AG04450 (cell line): ENCODE measurements around the gene ADGRD1. TPM values are rescaled to one million over a fixed set of nuclear protein-coding genes. Genes with fewer than 3 reads are reported as not detected.

Experiments
- CTCF ChIA-PET: fragments of 300-600, 350-600 bp; formaldehyde crosslinking; extraction: SDS; loops from one replicate; lab custom pipeline; 2022; ENCODE audit warnings: antibody characterized with exemption, inconsistent platforms; lab: Charles Lee
- POLR2A ChIA-PET: fragments of 350-600 bp; formaldehyde crosslinking; extraction: SDS; loops from one replicate; lab custom pipeline; 2021; ENCODE audit warnings: antibody characterized with exemption, inconsistent platforms; lab: Yijun Ruan, JAX
- DNase-seq: peaks from one replicate; pipeline ENCODE4 v3.0.0-alpha.2; 2011; ENCODE audit warnings: low read depth, low spot score
- H3K27ac ChIP-seq: one replicate; pipeline ENCODE4 v1.5.1; 2012; ENCODE audit warnings: low read depth, low read length, control low read depth
- H3K27me3 ChIP-seq: one replicate; pipeline ENCODE4 v1.6.0; 2012; ENCODE audit warnings: low read length; ENCODE audit not compliant: control insufficient read depth, insufficient read depth
- H3K4me3 ChIP-seq: 2 replicates; pipeline ENCODE4 v1.5.1; 2011; ENCODE audit warnings: mild to moderate bottlenecking, low read depth, low read length, control low read depth
- H3K9me3 ChIP-seq: 2 replicates; pipeline ENCODE4 v1.5.1; 2012; ENCODE audit warnings: low read length; ENCODE audit not compliant: control insufficient read depth, insufficient read depth
- CTCF ChIP-seq: IDR thresholded peaks from 2 replicates; pipeline ENCODE4 v1.5.1; 2011; ENCODE audit warnings: low read depth, low read length, control low read depth, inconsistent platforms
- polyA plus RNA-seq: library from polyadenylated mRNA; depleted of rRNA; stranded (reverse); fragments of >200 nt; gene quantifications from 2 replicates; pipeline ENCODE4 v1.2.3, GENCODE V29; 2011

Gene ADGRD1
- polyA plus RNA-seq, 1 experiment = 0.05 TPM

- CTCF ChIA-PET = no interaction called here
- peaks cover 50% of the 10 kb centered on the region for H3K9me3 ChIP-seq
These were observed 168.9 kb downstream of the ADGRD1 start for GRCh38 chr12:131122631-131123030.

GRCh38 chr12:131123817-131124216 lies 170.1 kb downstream of the ADGRD1 start:
- no peak overlapping the region for H3K4me3 ChIP-seq
- peaks cover 55% of the 10 kb centered on the region for H3K9me3 ChIP-seq
- no peak for TF ChIP-seq CTCF
- CTCF ChIA-PET = no interaction called here
- no peaks in the 10 kb centered on the region for H3K27me3 ChIP-seq
- POLR2A ChIA-PET = no interaction called here
- no peak overlapping the region for H3K27ac ChIP-seq
- DNase-seq = no peak

More at GRCh38 chr12:131122631-131123030, 168.9 kb downstream of the ADGRD1 start:
- no peak for TF ChIP-seq CTCF
- DNase-seq = no peak
- H3K27ac ChIP-seq = no peak overlapping the region
- POLR2A ChIA-PET = no interaction called here
- H3K4me3 ChIP-seq = no peak overlapping the region
- no peaks in the 10 kb centered on the region for H3K27me3 ChIP-seq

- ChIA-PET CTCF (no interaction called here), POLR2A (no interaction called here)
- H3K27me3 ChIP-seq = no peaks in the 10 kb centered on the region
- no peak for DNase-seq
- H3K9me3 ChIP-seq = peaks cover 61% of the 10 kb centered on the region
- no peak overlapping the region for H3K27ac ChIP-seq
- H3K4me3 ChIP-seq = no peak overlapping the region
- no peak for TF ChIP-seq CTCF
These were observed 171.0 kb downstream of the ADGRD1 start for GRCh38 chr12:131124487-131125280.

- CTCF ChIA-PET = no interaction called here
- DNase-seq = no peak
These were observed 173.0 kb downstream of the ADGRD1 start for GRCh38 chr12:131126662-131127173.

More at GRCh38 chr12:131126662-131127173, 173.0 kb downstream of the ADGRD1 start:
- no peak for TF ChIP-seq CTCF
- H3K4me3 ChIP-seq = no peak overlapping the region
- no peak overlapping the region for H3K27ac ChIP-seq
- POLR2A ChIA-PET = no interaction called here
- peaks cover 68% of the 10 kb centered on the region for H3K9me3 ChIP-seq
- H3K27me3 ChIP-seq = no peaks in the 10 kb centered on the region
